Uterus (tissue), 2 donors: ENCODE results near the gene GEMIN5.

ENCODE experiments used
- POLR2A ChIP-seq, 2 donors: fragments of 450-650 bp; IDR thresholded peaks; one replicate each; pipeline ENCODE4 v1.6.1; 2016; ENCODE audit warnings: antibody characterized with exemption in 2 of 2, mild to moderate bottlenecking in 1 of 2, moderate library complexity in 1 of 2
- TF ChIP-seq, protein P1 (sequence below), 4 experiments: fragments of 200-600 bp in 2 of 4; fragments of 450-650 bp in 2 of 4; sonication (generic) in 2 of 4; IDR thresholded peaks; one replicate each; pipeline ENCODE4 v1.5.1; 2016 to 2019; ENCODE audit warnings: antibody characterized with exemption in 4 of 4, mild to moderate bottlenecking in 2 of 4, moderate library complexity in 1 of 4

DNA sequence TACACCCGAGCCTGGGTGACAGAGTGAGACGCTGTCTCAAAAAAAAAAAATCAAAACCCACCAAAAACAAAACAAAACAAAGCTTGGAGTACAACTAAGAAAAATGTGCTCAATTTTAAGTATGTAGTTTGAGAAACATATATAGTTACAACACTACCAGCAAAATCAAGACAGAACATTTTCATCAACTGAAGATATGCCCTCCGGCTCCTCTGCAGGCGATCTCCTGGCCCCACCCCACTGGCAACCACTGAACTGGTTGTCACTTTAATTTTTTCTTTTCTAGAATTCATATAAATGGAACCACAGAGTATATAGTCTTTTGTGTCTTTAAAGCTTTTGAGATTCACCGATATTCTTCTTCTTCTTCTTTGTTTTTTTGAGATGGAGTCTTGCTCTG, 44.6 kb downstream of the GEMIN5 start:
- TF ChIP-seq, protein P1, sequence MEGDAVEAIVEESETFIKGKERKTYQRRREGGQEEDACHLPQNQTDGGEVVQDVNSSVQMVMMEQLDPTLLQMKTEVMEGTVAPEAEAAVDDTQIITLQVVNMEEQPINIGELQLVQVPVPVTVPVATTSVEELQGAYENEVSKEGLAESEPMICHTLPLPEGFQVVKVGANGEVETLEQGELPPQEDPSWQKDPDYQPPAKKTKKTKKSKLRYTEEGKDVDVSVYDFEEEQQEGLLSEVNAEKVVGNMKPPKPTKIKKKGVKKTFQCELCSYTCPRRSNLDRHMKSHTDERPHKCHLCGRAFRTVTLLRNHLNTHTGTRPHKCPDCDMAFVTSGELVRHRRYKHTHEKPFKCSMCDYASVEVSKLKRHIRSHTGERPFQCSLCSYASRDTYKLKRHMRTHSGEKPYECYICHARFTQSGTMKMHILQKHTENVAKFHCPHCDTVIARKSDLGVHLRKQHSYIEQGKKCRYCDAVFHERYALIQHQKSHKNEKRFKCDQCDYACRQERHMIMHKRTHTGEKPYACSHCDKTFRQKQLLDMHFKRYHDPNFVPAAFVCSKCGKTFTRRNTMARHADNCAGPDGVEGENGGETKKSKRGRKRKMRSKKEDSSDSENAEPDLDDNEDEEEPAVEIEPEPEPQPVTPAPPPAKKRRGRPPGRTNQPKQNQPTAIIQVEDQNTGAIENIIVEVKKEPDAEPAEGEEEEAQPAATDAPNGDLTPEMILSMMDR (IDR thresholded peaks at IDR 0.05): no peak
- TF ChIP-seq POLR2A (IDR thresholded peaks at IDR 0.05): no peak
